B cell (primary cell): ENCODE measurements around the gene PCP4. TPM values are rescaled to one million over a fixed set of nuclear protein-coding genes. Genes with fewer than 3 reads are reported as not detected.

Experiments used
- ATAC-seq: fragments of 200-7000 bp; cut with Tn5 transposase; one replicate; pipeline ENCODE4 v1.10.0; 2021; ENCODE audit warnings: low read depth, mild to moderate bottlenecking, moderate number of reproducible peaks, moderate library complexity
- CTCF ChIA-PET: fragments of 350-600 bp; sonication (Branson Sonifier 250); formaldehyde crosslinking; loops from one replicate; lab custom pipeline; 2021; ENCODE audit warnings: antibody characterized with exemption, inconsistent platforms; lab: Charles Lee
- POLR2A ChIA-PET: fragments of 350-600 bp; sonication (Branson Sonifier 250); formaldehyde crosslinking; loops from one replicate; lab custom pipeline; 2021; ENCODE audit warnings: antibody characterized with exemption; lab: Charles Lee
- DNase-seq: peaks from one replicate; pipeline ENCODE4 v3.0.0; 2013
- H2AFZ ChIP-seq: 2 replicates; pipeline ENCODE4 v1.6.1; 2012; ENCODE audit warnings: mild to moderate bottlenecking, low read depth, low read length; ENCODE audit not compliant: insufficient read depth, poor library complexity, severe bottlenecking
- H3K27ac ChIP-seq, 2 donors: 1 replicate in 1 of 2; 2 replicates in 1 of 2; pipeline ENCODE4 v1.5.1; 2012 to 2013; ENCODE audit warnings: low read length in 2 of 2, mild to moderate bottlenecking in 2 of 2, moderate library complexity in 1 of 2
- H3K27me3 ChIP-seq, 4 experiments: fragments of 200-600 bp in 1 of 4; sonication (generic) in 1 of 4; replicated peaks in 1 of 4; 1 replicate in 2 of 4; 2 replicates in 2 of 4; pipeline versions ENCODE4 v1.6.1 to v1.7.0; 2013 to 2016; ENCODE audit warnings: low read length in 3 of 4, mild to moderate bottlenecking in 2 of 4, mixed read lengths in 1 of 4, moderate library complexity in 1 of 4; ENCODE audit not compliant: insufficient read depth in 4 of 4, control insufficient read depth in 3 of 4; ENCODE audit errors: control extremely low read depth in 1 of 4
- H3K36me3 ChIP-seq, 2 experiments: replicated peaks in 1 of 2; 1 replicate in 1 of 2; 2 replicates in 1 of 2; pipeline versions ENCODE4 v1.6.1 to v1.7.1; 2013; ENCODE audit warnings: low read length in 1 of 2; ENCODE audit not compliant: insufficient read depth in 2 of 2, control insufficient read depth in 1 of 2; ENCODE audit errors: control extremely low read depth in 1 of 2, extremely low read depth in 1 of 2
- H3K4me1 ChIP-seq, 2 donors: fragments of 200-600 bp in 1 of 2; sonication (generic) in 1 of 2; 1 replicate in 1 of 2; 2 replicates in 1 of 2; pipeline versions ENCODE4 v1.5.1 to v1.6.1; 2013 to 2017; ENCODE audit warnings: low read length in 2 of 2; ENCODE audit not compliant: control insufficient read depth in 2 of 2, insufficient read depth in 2 of 2
- H3K4me2 ChIP-seq: replicated peaks from 2 replicates; pipeline ENCODE3; 2012; ENCODE audit warnings: mild to moderate bottlenecking, low read depth, low read length; ENCODE audit not compliant: poor library complexity, severe bottlenecking
- H3K4me3 ChIP-seq, 5 experiments: fragments of 200-600 bp in 1 of 5; sonication (generic) in 1 of 5; 1 replicate in 3 of 5; 2 replicates in 2 of 5; pipeline versions ENCODE4 v1.5.1 to v1.7.0; 2011 to 2016; ENCODE audit warnings: low read length in 4 of 5, mild to moderate bottlenecking in 4 of 5, low read depth in 2 of 5, control low read depth in 1 of 5, moderate library complexity in 1 of 5; ENCODE audit not compliant: insufficient read depth in 1 of 5; ENCODE audit errors: control extremely low read depth in 1 of 5, extremely low read depth in 1 of 5
- H3K79me2 ChIP-seq: fragments of 200-600 bp; sonication (generic); one replicate; pipeline ENCODE4 v1.6.0; 2016; ENCODE audit warnings: low read length; ENCODE audit not compliant: control insufficient read depth, insufficient read depth
- H3K9ac ChIP-seq: fragments of 200-600 bp; sonication (generic); 2 replicates; pipeline ENCODE4 v1.6.1; 2017; ENCODE audit warnings: mild to moderate bottlenecking, low read length, moderate library complexity
- H3K9me3 ChIP-seq, 3 donors: one replicate each; pipeline versions ENCODE4 v1.6.1 to v1.7.1; 2013; ENCODE audit warnings: low read length in 2 of 3; ENCODE audit not compliant: control insufficient read depth in 2 of 3, insufficient read depth in 1 of 3; ENCODE audit errors: control extremely low read depth in 1 of 3
- H4K20me1 ChIP-seq: 2 replicates; pipeline ENCODE4 v1.6.0; 2012; ENCODE audit warnings: mild to moderate bottlenecking, low read length; ENCODE audit not compliant: insufficient read depth, control insufficient read depth, poor library complexity, severe bottlenecking
- H3K27ac Mint-ChIP-seq: one replicate; pipeline ENCODE4 v1.8.0; 2021; ENCODE audit warnings: mixed read lengths
- H3K27me3 Mint-ChIP-seq: one replicate; pipeline ENCODE4 v1.8.0; 2021; ENCODE audit warnings: mixed read lengths
- H3K4me1 Mint-ChIP-seq: one replicate; pipeline ENCODE4 v1.8.0; 2021; ENCODE audit warnings: mixed read lengths
- H3K4me3 Mint-ChIP-seq: one replicate; pipeline ENCODE4 v1.8.0; 2021; ENCODE audit warnings: mixed read lengths
- H3K9me3 Mint-ChIP-seq: one replicate; pipeline ENCODE4 v1.8.0; 2022; ENCODE audit warnings: mixed read lengths; ENCODE audit not compliant: insufficient read depth
- EZH2 ChIP-seq: IDR thresholded peaks from 2 replicates; pipeline ENCODE4 v1.6.1; 2012; ENCODE audit warnings: borderline replicate concordance, low read depth, mild to moderate bottlenecking, moderate library complexity, low read length; ENCODE audit not compliant: insufficient read depth, poor library complexity, severe bottlenecking
- WGBS: methylation state at CpG from one replicate; pipeline ENCODE4 v1.1.5; 2013; ENCODE audit warnings: missing lambda C conversion rate; ENCODE audit not compliant: insufficient coverage; 5-methylcytosine and 5-hydroxymethylcytosine counted together
- intact Hi-C: fragments of 100-400 bp; cut with micrococcal nuclease; formaldehyde crosslinking; loops from one replicate; pipeline ENCODE4 v1.10.0; 2022
- polyA plus RNA-seq: library from polyadenylated mRNA; depleted of rRNA; stranded (reverse); fragments of >200 nt; gene quantifications from 2 replicates; pipeline ENCODE4 v1.2.3, GENCODE V29; 2012
- total RNA-seq, 2 donors: library from RNA; stranded (reverse); fragments of 120-200 nt in 1 of 2; gene quantifications; 1 replicate in 1 of 2; 2 replicates in 1 of 2; pipeline versions ENCODE4 v1.2.3 to v1.2.4, GENCODE V29; 2013 to 2022
- TF ChIP-seq, protein P1 (sequence below): fragments of 200-600 bp; IDR thresholded peaks from one replicate; pipeline ENCODE4 v1.8.0; 2022; ENCODE audit warnings: antibody characterized with exemption, mild to moderate bottlenecking

The PCP4 gene
- total and polyA plus RNA-seq, 2 donors (not counting 1 experiment from before 2014, with no cell fraction given): not detected

DNA sequence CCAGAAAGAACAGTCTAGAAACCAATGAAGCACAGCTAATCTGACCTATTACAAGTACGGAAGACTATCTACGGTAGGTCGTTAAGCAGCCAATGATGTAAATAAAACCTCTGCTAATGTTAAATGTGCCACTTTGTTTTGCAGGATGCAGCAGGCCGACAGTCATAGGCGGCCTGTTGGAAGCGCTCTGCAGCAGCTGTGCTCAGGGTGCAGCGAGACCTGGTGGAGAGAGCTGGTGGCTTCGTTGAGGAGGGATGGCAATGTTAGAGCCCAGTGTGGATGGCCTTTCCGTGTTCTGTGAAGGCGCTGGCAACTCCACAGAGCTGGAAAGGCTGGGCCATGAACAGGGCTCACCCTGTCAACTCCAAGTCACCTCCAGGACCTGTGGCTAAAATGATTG is 87.3 kb downstream of the PCP4 start:
- H3K4me3 ChIP-seq: no peak overlapping the region
- H3K9ac ChIP-seq: no peak overlapping the region
- H3K4me1 ChIP-seq: no peaks in the 10 kb centered on the region
- TF ChIP-seq EZH2: no peak
- TF ChIP-seq, protein P1, sequence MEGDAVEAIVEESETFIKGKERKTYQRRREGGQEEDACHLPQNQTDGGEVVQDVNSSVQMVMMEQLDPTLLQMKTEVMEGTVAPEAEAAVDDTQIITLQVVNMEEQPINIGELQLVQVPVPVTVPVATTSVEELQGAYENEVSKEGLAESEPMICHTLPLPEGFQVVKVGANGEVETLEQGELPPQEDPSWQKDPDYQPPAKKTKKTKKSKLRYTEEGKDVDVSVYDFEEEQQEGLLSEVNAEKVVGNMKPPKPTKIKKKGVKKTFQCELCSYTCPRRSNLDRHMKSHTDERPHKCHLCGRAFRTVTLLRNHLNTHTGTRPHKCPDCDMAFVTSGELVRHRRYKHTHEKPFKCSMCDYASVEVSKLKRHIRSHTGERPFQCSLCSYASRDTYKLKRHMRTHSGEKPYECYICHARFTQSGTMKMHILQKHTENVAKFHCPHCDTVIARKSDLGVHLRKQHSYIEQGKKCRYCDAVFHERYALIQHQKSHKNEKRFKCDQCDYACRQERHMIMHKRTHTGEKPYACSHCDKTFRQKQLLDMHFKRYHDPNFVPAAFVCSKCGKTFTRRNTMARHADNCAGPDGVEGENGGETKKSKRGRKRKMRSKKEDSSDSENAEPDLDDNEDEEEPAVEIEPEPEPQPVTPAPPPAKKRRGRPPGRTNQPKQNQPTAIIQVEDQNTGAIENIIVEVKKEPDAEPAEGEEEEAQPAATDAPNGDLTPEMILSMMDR: no peak
- no peaks in the 10 kb centered on the region for H3K79me2 ChIP-seq
- H3K9me3 ChIP-seq: peaks cover 0 to 6% (median 0%) of the 10 kb centered on the region in 3 donors
- intact Hi-C loops: no loop called here
- DNase-seq (no peak), ATAC-seq (no peak)
- no peak overlapping the region for H3K27ac Mint-ChIP-seq
- CTCF ChIA-PET: no interaction called here
- H3K4me3 Mint-ChIP-seq: no peak overlapping the region
- H2AFZ ChIP-seq: no peak overlapping the region
- H4K20me1 ChIP-seq: no peaks in the 10 kb centered on the region
- H3K27ac ChIP-seq: no peak overlapping the region
- POLR2A ChIA-PET: no interaction called here
- H3K9me3 Mint-ChIP-seq: peaks cover 5% of the 10 kb centered on the region
- no peak overlapping the region for H3K4me2 ChIP-seq
- H3K36me3 ChIP-seq: no peaks in the 10 kb centered on the region
- H3K27me3 ChIP-seq: no peaks in the 10 kb centered on the region
- no peaks in the 10 kb centered on the region for H3K4me1 Mint-ChIP-seq
- H3K27me3 Mint-ChIP-seq: no peaks in the 10 kb centered on the region
- 86% methylated on average over 10 of the region's 10 CpGs for WGBS

DNA sequence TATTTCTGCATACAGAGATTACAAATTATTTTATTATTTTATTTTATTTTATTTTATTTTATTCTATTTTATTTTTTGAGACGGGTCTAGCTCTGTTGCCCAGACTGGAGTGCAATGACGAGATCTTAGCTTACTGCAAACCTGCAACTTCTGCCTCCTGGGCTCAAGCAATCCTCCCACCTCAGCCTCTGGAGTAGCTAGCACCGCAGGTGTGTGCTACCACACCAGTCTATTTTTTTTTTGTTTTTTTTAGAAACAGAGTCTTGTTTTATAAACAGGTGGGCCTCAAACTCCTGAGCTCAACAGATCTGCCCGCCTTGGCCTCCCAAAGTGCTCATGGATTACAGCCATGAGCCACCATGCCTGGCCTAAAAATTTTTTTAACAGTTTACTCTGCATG is 88.1 kb downstream of the PCP4 start:
- H3K36me3 ChIP-seq: no peaks in the 10 kb centered on the region
- intact Hi-C loops: no loop called here
- DNase-seq (no peak), ATAC-seq (no peak)
- ChIA-PET POLR2A (no interaction called here), CTCF (no interaction called here)
- H2AFZ ChIP-seq: no peak overlapping the region
- WGBS: 80% methylated on average over 1 of the region's 4 CpGs
- H3K9me3 ChIP-seq: peaks cover 0 to 9% (median 3%) of the 10 kb centered on the region in 3 donors
- H3K27me3 Mint-ChIP-seq: no peaks in the 10 kb centered on the region
- no peaks in the 10 kb centered on the region for H4K20me1 ChIP-seq
- H3K9me3 Mint-ChIP-seq: peaks cover 8% of the 10 kb centered on the region
- H3K79me2 ChIP-seq: no peaks in the 10 kb centered on the region
- no peak overlapping the region for H3K4me3 Mint-ChIP-seq
- H3K9ac ChIP-seq: no peak overlapping the region
- H3K4me2 ChIP-seq: no peak overlapping the region
- H3K27ac ChIP-seq: no peak overlapping the region
- H3K27ac Mint-ChIP-seq: no peak overlapping the region
- H3K27me3 ChIP-seq: no peaks in the 10 kb centered on the region
- TF ChIP-seq EZH2: no peak
- TF ChIP-seq, protein P1: no peak
- no peaks in the 10 kb centered on the region for H3K4me1 ChIP-seq
- no peaks in the 10 kb centered on the region for H3K4me1 Mint-ChIP-seq
- H3K4me3 ChIP-seq: no peak overlapping the region
